ENCODE measurements around the gene SLC6A17.
A peak's percentile ranks its signal among the peaks of the same experiment; 100 is the strongest.

SLC6A17 gene

GRCh38 chr1:110174961-110175360 is 24.7 kb downstream of the SLC6A17 start:
- no peak for DNase-seq (ENCODE audit: low read depth in 3 of 3)

GRCh38 chr1:110176299-110176956 is 26.1 kb downstream of the SLC6A17 start:
- no peak for DNase-seq (ENCODE audit: low read depth in 3 of 3)

GRCh38 chr1:110177775-110178174 is 27.5 kb downstream of the SLC6A17 start:
- DNase-seq (ENCODE audit: low read depth in 3 of 3): no peak

- no peak for DNase-seq (ENCODE audit: low read depth in 3 of 3)
Observed at GRCh38 chr1:110183642-110184167, 33.4 kb downstream of the SLC6A17 start.

GRCh38 chr1:110184446-110184845 is 34.2 kb downstream of the SLC6A17 start:
- no peak for DNase-seq (ENCODE audit: low read depth in 3 of 3)

GRCh38 chr1:110185181-110185580 is 34.9 kb downstream of the SLC6A17 start:
- DNase-seq (ENCODE audit: low read depth in 3 of 3): no peak

- no peak for DNase-seq (ENCODE audit: low read depth in 3 of 3)
Observed at GRCh38 chr1:110186558-110186957, 36.3 kb downstream of the SLC6A17 start.

- no peak for DNase-seq (ENCODE audit: low read depth in 3 of 3)
Observed at GRCh38 chr1:110187139-110187890, 37.0 kb downstream of the SLC6A17 start.

- DNase-seq (ENCODE audit: low read depth in 3 of 3): no peak
Observed at GRCh38 chr1:110188035-110188618, 37.8 kb downstream of the SLC6A17 start.

- no peak for DNase-seq (ENCODE audit: low read depth in 3 of 3)
Observed at GRCh38 chr1:110189181-110189580, 38.9 kb downstream of the SLC6A17 start.

GRCh38 chr1:110190282-110190929 is 40.1 kb downstream of the SLC6A17 start:
- no peak for DNase-seq (ENCODE audit: low read depth in 3 of 3)

GRCh38 chr1:110192541-110192940 is 42.2 kb downstream of the SLC6A17 start:
- no peak for DNase-seq (ENCODE audit: low read depth in 3 of 3)

GRCh38 chr1:110195196-110195595 is 44.9 kb downstream of the SLC6A17 start:
- no peak for DNase-seq (ENCODE audit: low read depth in 3 of 3)

- DNase-seq (ENCODE audit: low read depth in 3 of 3): peak in 1 of 3 experiments; percentile 32
Observed at GRCh38 chr1:110196917-110197765, 46.8 kb downstream of the SLC6A17 start.

- no peak for DNase-seq (ENCODE audit: low read depth in 3 of 3)
Observed at GRCh38 chr1:110197905-110198629, 47.8 kb downstream of the SLC6A17 start.

- DNase-seq (ENCODE audit: low read depth in 3 of 3): no peak
Observed at GRCh38 chr1:110198746-110199145, 48.5 kb downstream of the SLC6A17 start.

- no peak for DNase-seq (ENCODE audit: low read depth in 3 of 3)
Observed at GRCh38 chr1:110200190-110200589, 49.9 kb downstream of the SLC6A17 start.

- DNase-seq (ENCODE audit: low read depth in 3 of 3): no peak
Observed at GRCh38 chr1:110200666-110201065, 50.4 kb downstream of the SLC6A17 start.

GRCh38 chr1:110201157-110201825 is 51.0 kb downstream of the SLC6A17 start:
- no peak for DNase-seq (ENCODE audit: low read depth in 3 of 3)
